ENCODE data around the gene NBEA. TPM values are rescaled to one million over a fixed set of nuclear protein-coding genes. Genes with fewer than 3 reads are reported as not detected.

NBEA gene
- total RNA-seq, 2 donors from 2014 or later, result 7.7 to 10.2 TPM

- Histone ChIP-seq H3K27me3 (replicated peaks; ENCODE audit: insufficient read depth) (no peaks in the 10 kb centered on the region), H3K27ac (no peak overlapping the region), H3K9me3 (no peaks in the 10 kb centered on the region), H3K4me3 (no peak overlapping the region), H3K36me3 (no peaks in the 10 kb centered on the region), H3K4me1 (ENCODE audit: control insufficient read depth in 1 of 2, low read depth in 2 of 2) (no peaks in the 10 kb centered on the region)
- no peak for TF ChIP-seq CTCF (IDR thresholded peaks at IDR 0.05)
- ATAC-seq (ENCODE audit: insufficient number of reproducible peaks, low FRiP score, low read depth), result no peak
- no peak for DNase-seq (ENCODE audit: low spot score)
Measured at GRCh38 chr13:35565273-35565672, 623.2 kb downstream of the NBEA start.

DNA sequence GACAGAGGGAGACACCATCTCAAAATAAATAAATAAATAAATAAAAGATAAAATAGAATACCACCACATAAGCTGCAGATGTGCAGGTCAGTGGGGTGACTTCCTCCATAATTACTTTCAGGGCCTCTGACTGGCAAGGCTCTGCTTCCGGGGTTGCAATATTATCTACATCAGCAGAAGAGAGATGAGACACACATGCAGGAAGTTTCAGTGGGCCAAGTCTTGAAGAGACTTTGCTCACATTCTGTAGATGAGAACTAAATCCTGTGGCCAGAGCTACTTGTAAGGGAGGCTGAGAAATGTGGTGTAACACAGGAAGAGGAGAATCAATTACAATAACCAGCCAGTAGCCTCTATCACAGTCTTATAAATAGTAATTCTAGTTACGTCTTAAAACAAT lies 624.3 kb downstream of the NBEA start:
- Histone ChIP-seq H3K27me3 (replicated peaks; ENCODE audit: insufficient read depth) (no peaks in the 10 kb centered on the region), H3K4me3 (no peak overlapping the region), H3K4me1 (ENCODE audit: control insufficient read depth in 1 of 2, low read depth in 2 of 2) (no peaks in the 10 kb centered on the region), H3K36me3 (no peaks in the 10 kb centered on the region), H3K27ac (no peak overlapping the region), H3K9me3 (no peaks in the 10 kb centered on the region)
- ATAC-seq (ENCODE audit: insufficient number of reproducible peaks, low FRiP score, low read depth), result no peak
- no peak for DNase-seq (ENCODE audit: low spot score)
- TF ChIP-seq CTCF (IDR thresholded peaks at IDR 0.05), result no peak

GRCh38 chr13:35567406-35567980 lies 625.4 kb downstream of the NBEA start:
- H3K36me3 ChIP-seq, result no peaks in the 10 kb centered on the region
- no peak for ATAC-seq (ENCODE audit: insufficient number of reproducible peaks, low FRiP score, low read depth)
- no peak for DNase-seq (ENCODE audit: low spot score)
- H3K9me3 ChIP-seq, result no peaks in the 10 kb centered on the region
- no peaks in the 10 kb centered on the region for H3K4me1 ChIP-seq (ENCODE audit: control insufficient read depth in 1 of 2, low read depth in 2 of 2)
- H3K4me3 ChIP-seq, result no peak overlapping the region
- no peaks in the 10 kb centered on the region for H3K27me3 ChIP-seq (replicated peaks; ENCODE audit: insufficient read depth)
- TF ChIP-seq CTCF (IDR thresholded peaks at IDR 0.05), result no peak
- H3K27ac ChIP-seq, result no peak overlapping the region

- H3K9me3 ChIP-seq, result no peaks in the 10 kb centered on the region
- TF ChIP-seq CTCF (IDR thresholded peaks at IDR 0.05), result no peak
- no peaks in the 10 kb centered on the region for H3K27me3 ChIP-seq (replicated peaks; ENCODE audit: insufficient read depth)
- no peak overlapping the region for H3K4me3 ChIP-seq
- no peaks in the 10 kb centered on the region for H3K4me1 ChIP-seq (ENCODE audit: control insufficient read depth in 1 of 2, low read depth in 2 of 2)
- DNase-seq (ENCODE audit: low spot score), result no peak
- no peak for ATAC-seq (ENCODE audit: insufficient number of reproducible peaks, low FRiP score, low read depth)
- H3K27ac ChIP-seq, result no peak overlapping the region
- H3K36me3 ChIP-seq, result no peaks in the 10 kb centered on the region
Measured at GRCh38 chr13:35573639-35574038, 631.6 kb downstream of the NBEA start.

GRCh38 chr13:35592457-35592856 lies 650.4 kb downstream of the NBEA start:
- no peaks in the 10 kb centered on the region for H3K27me3 ChIP-seq (replicated peaks; ENCODE audit: insufficient read depth)
- H3K4me3 ChIP-seq, result no peak overlapping the region
- H3K36me3 ChIP-seq, result no peaks in the 10 kb centered on the region
- H3K27ac ChIP-seq, result no peak overlapping the region
- no peaks in the 10 kb centered on the region for H3K9me3 ChIP-seq
- no peak for ATAC-seq (ENCODE audit: insufficient number of reproducible peaks, low FRiP score, low read depth)
- no peaks in the 10 kb centered on the region for H3K4me1 ChIP-seq (ENCODE audit: control insufficient read depth in 1 of 2, low read depth in 2 of 2)
- TF ChIP-seq CTCF (IDR thresholded peaks at IDR 0.05), result no peak
- no peak for DNase-seq (ENCODE audit: low spot score)

Measured in thoracic aorta (tissue), 2 donors.